22Rv1 (cell line): ENCODE results near the gene ADAMTS2.

Experiments used
- ZFX ChIP-seq: fragments of 450-650 bp; IDR thresholded peaks from 2 replicates; pipeline ENCODE4 v1.6.1; 2017; ENCODE audit warnings: antibody characterized with exemption, borderline replicate concordance
- TF ChIP-seq, protein P1 (sequence below): fragments of 450-650 bp; IDR thresholded peaks from 2 replicates; pipeline ENCODE4 v1.5.1; 2017; ENCODE audit warnings: mild to moderate bottlenecking

DNA sequence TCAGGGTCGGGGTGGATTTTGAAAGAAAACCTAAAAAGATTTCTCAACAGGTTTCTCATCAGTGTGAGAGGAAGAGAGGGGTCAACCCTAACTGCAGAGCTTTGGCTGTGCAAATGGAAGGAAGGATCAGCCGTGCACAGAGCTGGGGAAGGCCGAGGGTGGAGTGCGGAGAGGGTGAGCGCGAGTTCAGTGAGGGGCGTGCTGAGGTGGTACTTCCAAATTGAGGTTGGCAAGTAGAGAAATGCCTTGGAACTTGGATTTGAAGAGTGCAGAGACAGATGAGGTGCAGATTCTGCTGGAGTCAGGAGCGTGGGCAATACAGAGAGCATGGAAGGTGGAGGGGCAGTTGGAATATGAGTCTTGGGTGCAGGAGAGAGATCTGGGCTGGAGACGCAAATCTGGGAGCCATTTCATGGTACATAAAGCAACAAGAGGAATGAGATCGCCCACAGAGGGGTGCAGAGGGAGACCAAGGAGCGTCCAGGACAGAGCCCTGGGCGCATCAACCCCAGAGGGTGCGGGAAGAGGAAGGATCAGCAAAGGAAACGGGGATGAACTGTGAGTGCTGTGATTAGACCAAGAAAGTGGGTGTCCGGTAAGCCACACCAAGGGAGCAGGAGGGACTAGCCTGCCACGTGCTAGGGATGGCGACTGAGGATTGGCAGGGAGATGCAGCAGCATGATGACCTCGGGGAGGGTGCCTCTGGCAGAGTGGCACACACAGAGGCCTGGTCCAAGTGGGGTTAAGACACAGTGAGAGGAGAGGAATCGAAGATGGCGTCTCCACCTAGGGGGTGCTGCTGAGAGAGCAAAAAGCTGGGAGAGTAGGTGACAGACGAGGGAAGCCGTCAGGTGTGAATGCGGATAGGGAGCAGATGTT, 105.8 kb downstream of the ADAMTS2 start:
- TF ChIP-seq, protein P1, sequence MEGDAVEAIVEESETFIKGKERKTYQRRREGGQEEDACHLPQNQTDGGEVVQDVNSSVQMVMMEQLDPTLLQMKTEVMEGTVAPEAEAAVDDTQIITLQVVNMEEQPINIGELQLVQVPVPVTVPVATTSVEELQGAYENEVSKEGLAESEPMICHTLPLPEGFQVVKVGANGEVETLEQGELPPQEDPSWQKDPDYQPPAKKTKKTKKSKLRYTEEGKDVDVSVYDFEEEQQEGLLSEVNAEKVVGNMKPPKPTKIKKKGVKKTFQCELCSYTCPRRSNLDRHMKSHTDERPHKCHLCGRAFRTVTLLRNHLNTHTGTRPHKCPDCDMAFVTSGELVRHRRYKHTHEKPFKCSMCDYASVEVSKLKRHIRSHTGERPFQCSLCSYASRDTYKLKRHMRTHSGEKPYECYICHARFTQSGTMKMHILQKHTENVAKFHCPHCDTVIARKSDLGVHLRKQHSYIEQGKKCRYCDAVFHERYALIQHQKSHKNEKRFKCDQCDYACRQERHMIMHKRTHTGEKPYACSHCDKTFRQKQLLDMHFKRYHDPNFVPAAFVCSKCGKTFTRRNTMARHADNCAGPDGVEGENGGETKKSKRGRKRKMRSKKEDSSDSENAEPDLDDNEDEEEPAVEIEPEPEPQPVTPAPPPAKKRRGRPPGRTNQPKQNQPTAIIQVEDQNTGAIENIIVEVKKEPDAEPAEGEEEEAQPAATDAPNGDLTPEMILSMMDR: no peak
- TF ChIP-seq ZFX: no peak
